ENCODE results near the gene ZNHIT2. TPM values are rescaled to one million over a fixed set of nuclear protein-coding genes. Genes with fewer than 3 reads are reported as not detected.

Gene ZNHIT2
- polyA plus RNA-seq, 1 donor (not counting 4 experiments of a cell fraction or from before 2014, with no cell fraction given): 2.6 TPM

DNA sequence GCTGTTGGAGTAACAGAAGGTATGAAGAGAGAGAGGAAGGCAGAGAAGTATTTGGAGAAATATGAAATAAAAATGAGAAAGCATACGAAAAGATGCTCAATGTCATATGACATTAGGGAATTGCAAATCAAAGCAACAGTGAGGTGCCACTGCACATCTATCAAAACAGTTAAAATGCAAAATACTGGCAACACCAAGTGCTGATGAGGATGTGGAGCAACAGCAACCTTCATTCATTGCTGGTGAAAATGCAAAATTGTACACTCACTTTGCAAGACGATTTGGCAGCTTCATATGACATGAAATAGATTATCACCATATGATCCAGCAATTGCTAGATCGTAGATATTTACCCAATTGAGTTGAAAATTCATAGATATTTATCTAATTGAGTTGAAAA, 43.1 kb upstream of the ZNHIT2 start:
- Histone ChIP-seq H3K4me2 (ENCODE audit: control insufficient read depth, extremely low read depth, insufficient read depth, low read depth, low read length) (no peak overlapping the region), H3K4me1 (ENCODE audit: control insufficient read depth, extremely low read depth, insufficient read depth, low read length) (no peaks in the 10 kb centered on the region), H4K20me1 (ENCODE audit: control insufficient read depth, extremely low read depth, insufficient read depth, low read length) (no peaks in the 10 kb centered on the region), H3K9me3 (ENCODE audit: control insufficient read depth, low read depth, low read length) (no peaks in the 10 kb centered on the region), H3K4me3 (ENCODE audit: control insufficient read depth in 2 of 3, extremely low read depth in 1 of 3, insufficient read depth in 2 of 3, low read depth in 1 of 3, low read length in 3 of 3) (no peak overlapping the region), H3K27ac (ENCODE audit: control insufficient read depth, insufficient read depth, low read length) (no peak overlapping the region), H3K9ac (ENCODE audit: control insufficient read depth, extremely low read depth, insufficient read depth, low read length) (no peak overlapping the region), H3K27me3 (ENCODE audit: control insufficient read depth, extremely low read depth, insufficient read depth, low read length) (no peaks in the 10 kb centered on the region), H3K79me2 (ENCODE audit: control insufficient read depth, insufficient read depth, low read length) (no peaks in the 10 kb centered on the region), H3K9me1 (ENCODE audit: control insufficient read depth, extremely low read depth, insufficient read depth, low read length) (no peaks in the 10 kb centered on the region), H3K36me3 (ENCODE audit: control insufficient read depth in 2 of 2, extremely low read depth in 1 of 2, insufficient read depth in 2 of 2, low read length in 2 of 2) (no peaks in the 10 kb centered on the region), H2AFZ (ENCODE audit: control insufficient read depth, low read length) (no peak overlapping the region)
- FAIRE-seq (no peak), DNase-seq (ENCODE audit: low read depth, low spot score) (no peak)
- dilution Hi-C loops (cut with MboI; ENCODE audit: extremely low pct_ligation_motif_present, low sequenced_read_pairs): no loop called here
- TF ChIP-seq, protein P1, sequence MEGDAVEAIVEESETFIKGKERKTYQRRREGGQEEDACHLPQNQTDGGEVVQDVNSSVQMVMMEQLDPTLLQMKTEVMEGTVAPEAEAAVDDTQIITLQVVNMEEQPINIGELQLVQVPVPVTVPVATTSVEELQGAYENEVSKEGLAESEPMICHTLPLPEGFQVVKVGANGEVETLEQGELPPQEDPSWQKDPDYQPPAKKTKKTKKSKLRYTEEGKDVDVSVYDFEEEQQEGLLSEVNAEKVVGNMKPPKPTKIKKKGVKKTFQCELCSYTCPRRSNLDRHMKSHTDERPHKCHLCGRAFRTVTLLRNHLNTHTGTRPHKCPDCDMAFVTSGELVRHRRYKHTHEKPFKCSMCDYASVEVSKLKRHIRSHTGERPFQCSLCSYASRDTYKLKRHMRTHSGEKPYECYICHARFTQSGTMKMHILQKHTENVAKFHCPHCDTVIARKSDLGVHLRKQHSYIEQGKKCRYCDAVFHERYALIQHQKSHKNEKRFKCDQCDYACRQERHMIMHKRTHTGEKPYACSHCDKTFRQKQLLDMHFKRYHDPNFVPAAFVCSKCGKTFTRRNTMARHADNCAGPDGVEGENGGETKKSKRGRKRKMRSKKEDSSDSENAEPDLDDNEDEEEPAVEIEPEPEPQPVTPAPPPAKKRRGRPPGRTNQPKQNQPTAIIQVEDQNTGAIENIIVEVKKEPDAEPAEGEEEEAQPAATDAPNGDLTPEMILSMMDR (optimal IDR thresholded peaks at IDR 0.05 in 1 of 3, IDR thresholded peaks at IDR 0.05 in 1 of 3, conservative IDR thresholded peaks at IDR 0.05 in 1 of 3; ENCODE audit: extremely low read depth in 1 of 3, insufficient read depth in 2 of 3, low read length in 3 of 3): no peak
- TF ChIP-seq EZH2 (IDR thresholded peaks at IDR 0.05; ENCODE audit: low read length): no peak

GRCh38 chr11:65159012-65159411, 41.5 kb upstream of the ZNHIT2 start:
- H3K79me2 ChIP-seq (ENCODE audit: control insufficient read depth, insufficient read depth, low read length): no peaks in the 10 kb centered on the region
- H3K4me1 ChIP-seq (ENCODE audit: control insufficient read depth, extremely low read depth, insufficient read depth, low read length): no peaks in the 10 kb centered on the region
- H3K4me3 ChIP-seq (ENCODE audit: control insufficient read depth in 2 of 3, extremely low read depth in 1 of 3, insufficient read depth in 2 of 3, low read depth in 1 of 3, low read length in 3 of 3): no peak overlapping the region
- no peaks in the 10 kb centered on the region for H3K9me3 ChIP-seq (ENCODE audit: control insufficient read depth, low read depth, low read length)
- no peaks in the 10 kb centered on the region for H4K20me1 ChIP-seq (ENCODE audit: control insufficient read depth, extremely low read depth, insufficient read depth, low read length)
- H3K27me3 ChIP-seq (ENCODE audit: control insufficient read depth, extremely low read depth, insufficient read depth, low read length): no peaks in the 10 kb centered on the region
- H3K27ac ChIP-seq (ENCODE audit: control insufficient read depth, insufficient read depth, low read length): no peak overlapping the region
- no peak overlapping the region for H3K9ac ChIP-seq (ENCODE audit: control insufficient read depth, extremely low read depth, insufficient read depth, low read length)
- H2AFZ ChIP-seq (ENCODE audit: control insufficient read depth, low read length): no peak overlapping the region
- FAIRE-seq (no peak), DNase-seq (ENCODE audit: low read depth, low spot score) (no peak)
- dilution Hi-C loops (cut with MboI; ENCODE audit: extremely low pct_ligation_motif_present, low sequenced_read_pairs): no loop called here
- no peak for TF ChIP-seq EZH2 (IDR thresholded peaks at IDR 0.05; ENCODE audit: low read length)
- TF ChIP-seq, protein P1 (optimal IDR thresholded peaks at IDR 0.05 in 1 of 3, IDR thresholded peaks at IDR 0.05 in 1 of 3, conservative IDR thresholded peaks at IDR 0.05 in 1 of 3; ENCODE audit: extremely low read depth in 1 of 3, insufficient read depth in 2 of 3, low read length in 3 of 3): no peak
- no peaks in the 10 kb centered on the region for H3K9me1 ChIP-seq (ENCODE audit: control insufficient read depth, extremely low read depth, insufficient read depth, low read length)
- no peak overlapping the region for H3K4me2 ChIP-seq (ENCODE audit: control insufficient read depth, extremely low read depth, insufficient read depth, low read depth, low read length)
- H3K36me3 ChIP-seq (ENCODE audit: control insufficient read depth in 2 of 2, extremely low read depth in 1 of 2, insufficient read depth in 2 of 2, low read length in 2 of 2): no peaks in the 10 kb centered on the region
